GM19397 (cell line): ENCODE results near the gene RBBP6.
"Not testable (repeated sequence)": the region's sequence is repeated elsewhere in the genome, so short reads cannot be mapped to it uniquely, and the experiment has no call there.

Experiments used
- ATAC-seq: cut with Tn5 transposase; IDR thresholded peaks from one replicate; pipeline ENCODE4 v1.9.1; 2021; ENCODE audit warnings: mild to moderate bottlenecking, moderate library complexity; ENCODE audit not compliant: unreplicated experiment

Gene RBBP6, protein sequence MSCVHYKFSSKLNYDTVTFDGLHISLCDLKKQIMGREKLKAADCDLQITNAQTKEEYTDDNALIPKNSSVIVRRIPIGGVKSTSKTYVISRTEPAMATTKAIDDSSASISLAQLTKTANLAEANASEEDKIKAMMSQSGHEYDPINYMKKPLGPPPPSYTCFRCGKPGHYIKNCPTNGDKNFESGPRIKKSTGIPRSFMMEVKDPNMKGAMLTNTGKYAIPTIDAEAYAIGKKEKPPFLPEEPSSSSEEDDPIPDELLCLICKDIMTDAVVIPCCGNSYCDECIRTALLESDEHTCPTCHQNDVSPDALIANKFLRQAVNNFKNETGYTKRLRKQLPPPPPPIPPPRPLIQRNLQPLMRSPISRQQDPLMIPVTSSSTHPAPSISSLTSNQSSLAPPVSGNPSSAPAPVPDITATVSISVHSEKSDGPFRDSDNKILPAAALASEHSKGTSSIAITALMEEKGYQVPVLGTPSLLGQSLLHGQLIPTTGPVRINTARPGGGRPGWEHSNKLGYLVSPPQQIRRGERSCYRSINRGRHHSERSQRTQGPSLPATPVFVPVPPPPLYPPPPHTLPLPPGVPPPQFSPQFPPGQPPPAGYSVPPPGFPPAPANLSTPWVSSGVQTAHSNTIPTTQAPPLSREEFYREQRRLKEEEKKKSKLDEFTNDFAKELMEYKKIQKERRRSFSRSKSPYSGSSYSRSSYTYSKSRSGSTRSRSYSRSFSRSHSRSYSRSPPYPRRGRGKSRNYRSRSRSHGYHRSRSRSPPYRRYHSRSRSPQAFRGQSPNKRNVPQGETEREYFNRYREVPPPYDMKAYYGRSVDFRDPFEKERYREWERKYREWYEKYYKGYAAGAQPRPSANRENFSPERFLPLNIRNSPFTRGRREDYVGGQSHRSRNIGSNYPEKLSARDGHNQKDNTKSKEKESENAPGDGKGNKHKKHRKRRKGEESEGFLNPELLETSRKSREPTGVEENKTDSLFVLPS (N-terminal part only)

DNA sequence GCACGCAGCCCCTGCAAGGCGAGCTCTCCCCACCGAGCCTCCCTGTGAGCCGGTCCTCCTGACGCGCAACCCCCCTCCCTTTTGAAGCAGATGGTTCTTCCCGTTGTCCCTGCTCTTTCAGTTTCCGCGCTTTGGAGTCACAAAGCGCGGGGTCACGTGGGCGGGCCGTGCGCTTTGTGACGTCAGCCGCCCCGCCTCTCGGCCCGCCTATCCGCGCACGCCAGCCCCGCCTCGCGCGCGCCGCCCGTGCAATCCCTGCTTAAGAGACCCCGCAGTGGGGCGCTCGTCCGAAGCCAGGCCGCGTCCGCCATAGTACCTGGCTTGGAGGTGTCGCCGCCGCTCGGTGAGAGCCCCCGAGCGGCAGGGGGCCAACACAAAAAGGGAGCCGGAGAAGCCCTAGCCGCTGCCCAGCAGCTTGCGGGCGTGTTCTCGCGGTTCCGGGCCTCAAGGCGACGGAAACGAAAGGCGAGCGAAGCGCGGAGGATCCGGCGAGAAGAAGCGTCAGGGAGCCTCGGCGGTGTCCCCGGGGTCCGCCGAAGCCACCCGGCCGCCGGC, at the start of gene RBBP6:
TSS of gene RBBP6 (plus strand) at position 272 of the 555 bp plus-strand sequence. CDS start 1,061 bp downstream, outside the sequence.
- peak; percentile 90 for ATAC-seq

- ATAC-seq: no peak
These were observed 48.5 kb upstream of the RBBP6 start for GRCh38 chr16:24490866-24491265.

DNA sequence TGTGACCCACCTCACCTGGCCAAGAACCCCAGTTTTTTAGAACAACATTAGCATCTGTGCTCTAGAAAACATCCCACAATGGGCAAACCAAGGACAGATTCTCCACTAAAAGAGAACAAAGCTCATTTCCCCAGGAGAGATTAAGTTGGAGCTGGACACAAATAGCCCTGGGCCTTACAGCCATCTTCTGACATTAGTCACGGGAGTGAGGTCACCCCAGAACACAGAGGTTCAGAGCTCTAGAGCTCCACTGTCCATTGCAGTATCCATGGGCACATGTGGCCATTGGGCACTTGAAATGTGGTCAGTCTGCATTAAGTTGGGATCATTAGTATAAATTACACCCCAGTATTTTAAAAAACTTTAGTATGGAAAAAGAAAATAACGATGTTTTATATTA, 47.6 kb upstream of the RBBP6 start:
- no peak for ATAC-seq

DNA sequence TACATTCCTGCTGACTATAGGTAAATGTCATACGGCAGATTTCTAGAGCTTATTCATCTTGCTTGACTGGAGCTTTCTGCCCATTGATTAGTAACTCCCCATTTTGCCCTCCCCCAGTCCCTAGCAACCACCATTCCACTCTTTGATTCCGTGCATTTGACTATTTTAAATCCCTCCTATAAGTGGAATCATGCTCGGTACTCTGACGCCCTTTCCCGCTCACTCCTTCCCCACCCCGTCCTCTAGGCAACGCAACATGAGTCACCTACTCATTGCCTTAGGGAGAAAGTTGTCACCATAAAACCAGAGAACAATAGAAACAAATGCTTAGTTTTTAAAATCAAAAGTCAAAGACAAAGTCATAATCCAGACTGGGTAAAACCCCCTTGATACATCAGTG, 45.5 kb upstream of the RBBP6 start:
- ATAC-seq: no peak

DNA sequence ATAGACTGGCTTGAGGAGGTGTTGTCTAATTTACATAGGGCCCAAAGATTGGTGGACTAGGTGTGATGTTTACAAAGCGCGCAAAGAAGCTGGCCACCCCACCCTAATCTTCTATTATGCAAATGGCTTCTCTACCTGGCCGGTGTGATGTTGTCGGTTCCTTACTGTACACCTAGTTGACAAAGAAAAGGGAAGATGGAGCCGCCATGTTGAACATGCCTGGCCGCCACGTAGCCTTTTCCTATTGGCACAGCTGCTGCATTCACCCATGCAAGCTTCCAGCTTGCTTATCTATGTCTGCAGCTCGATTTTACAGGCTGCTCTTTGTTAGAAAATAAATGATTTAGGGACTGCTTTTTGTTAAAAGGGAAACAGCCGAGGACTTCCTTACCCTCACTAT, 44.2 kb upstream of the RBBP6 start:
- not testable (repeated sequence) for ATAC-seq

DNA sequence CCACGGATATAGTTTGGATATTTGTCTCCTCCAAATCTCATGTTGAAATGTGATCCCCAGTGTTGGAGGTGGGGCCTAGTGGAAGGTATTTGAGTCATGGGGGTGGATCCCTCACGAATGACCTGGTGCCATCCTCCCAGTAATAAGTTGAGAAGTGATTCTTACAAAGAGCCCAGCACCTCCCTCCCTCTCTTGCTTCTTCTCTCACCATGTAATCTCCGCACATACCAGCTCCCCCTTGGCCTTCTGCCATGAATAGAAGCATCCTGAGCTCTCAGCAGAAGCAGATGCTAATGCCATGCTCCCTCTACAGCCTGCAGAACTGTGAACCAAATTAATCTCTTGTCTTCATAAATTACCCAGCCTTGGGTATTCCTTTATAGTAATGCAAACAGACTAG, 41.9 kb upstream of the RBBP6 start:
- ATAC-seq: no peak

GRCh38 chr16:24499193-24499814, 40.1 kb upstream of the RBBP6 start:
- no peak for ATAC-seq

GRCh38 chr16:24504472-24505345, 34.7 kb upstream of the RBBP6 start:
- ATAC-seq: no peak

- no peak for ATAC-seq
These were observed 33.4 kb upstream of the RBBP6 start for GRCh38 chr16:24505959-24506358.

DNA sequence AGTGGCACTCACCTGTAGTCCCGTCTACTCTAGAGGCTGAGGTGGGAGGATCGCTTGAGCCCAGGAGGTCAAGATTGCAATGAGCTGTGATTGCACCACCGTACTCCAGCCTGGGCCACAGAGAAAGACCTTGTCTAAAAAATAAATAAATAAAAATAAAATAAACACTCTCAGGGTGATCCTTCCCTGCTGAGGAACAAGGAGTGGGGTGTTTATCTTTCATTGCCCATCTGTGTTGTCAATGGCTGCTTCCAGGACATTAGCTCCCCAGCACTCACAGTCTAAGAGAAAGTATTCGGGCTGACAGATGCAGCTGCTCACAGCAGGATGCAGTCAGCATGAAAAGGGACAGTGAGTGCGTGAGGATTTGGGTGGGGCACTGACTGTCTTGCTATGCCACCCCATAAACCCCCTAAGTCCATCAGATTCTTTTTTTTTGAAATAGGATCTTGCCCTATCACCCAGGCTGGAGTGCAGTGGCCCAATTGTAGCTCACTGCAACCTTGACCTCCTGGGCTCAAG, 31.3 kb upstream of the RBBP6 start:
- ATAC-seq: no peak

DNA sequence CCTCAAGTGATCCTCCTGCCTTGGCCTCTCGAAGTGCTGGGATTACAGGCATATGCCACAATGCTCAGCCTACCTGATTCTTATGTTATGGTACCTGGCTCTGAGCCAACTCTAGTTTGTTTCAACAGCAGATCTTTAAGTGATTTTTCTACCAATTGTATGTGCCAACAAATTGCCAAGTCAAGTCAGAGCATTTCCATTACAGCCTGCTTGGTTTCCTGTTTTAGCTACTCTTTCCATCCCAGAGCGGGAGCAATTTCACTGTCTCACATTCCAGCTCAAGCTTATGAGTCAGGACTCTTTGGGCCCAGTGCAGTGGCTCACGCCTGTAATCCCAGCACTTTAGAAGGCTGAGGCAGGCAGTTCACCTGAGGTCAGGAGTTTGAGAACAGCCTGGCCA, 30.8 kb upstream of the RBBP6 start:
- no peak for ATAC-seq

DNA sequence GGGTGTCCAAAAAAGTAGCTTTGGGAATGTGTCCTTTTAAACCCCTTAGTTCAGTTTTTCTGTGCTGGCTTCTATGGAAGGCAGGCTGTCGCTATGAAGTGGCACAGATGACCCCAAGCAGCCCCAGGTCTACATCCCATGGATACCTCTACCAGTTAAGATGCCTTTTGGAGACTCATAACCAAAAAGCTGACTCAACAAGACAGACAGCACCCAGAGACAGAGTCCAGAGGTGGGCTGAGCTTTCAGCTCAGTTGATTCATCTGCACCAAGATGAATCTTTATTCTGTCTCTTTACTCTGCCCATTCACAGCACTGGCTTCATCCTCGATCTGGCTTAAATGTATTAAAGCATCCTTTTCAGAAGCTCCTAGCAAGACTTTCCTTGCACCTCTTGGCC, 29.8 kb upstream of the RBBP6 start:
- no peak for ATAC-seq

- no peak for ATAC-seq
These were observed 28.2 kb upstream of the RBBP6 start for GRCh38 chr16:24511174-24511573.

DNA sequence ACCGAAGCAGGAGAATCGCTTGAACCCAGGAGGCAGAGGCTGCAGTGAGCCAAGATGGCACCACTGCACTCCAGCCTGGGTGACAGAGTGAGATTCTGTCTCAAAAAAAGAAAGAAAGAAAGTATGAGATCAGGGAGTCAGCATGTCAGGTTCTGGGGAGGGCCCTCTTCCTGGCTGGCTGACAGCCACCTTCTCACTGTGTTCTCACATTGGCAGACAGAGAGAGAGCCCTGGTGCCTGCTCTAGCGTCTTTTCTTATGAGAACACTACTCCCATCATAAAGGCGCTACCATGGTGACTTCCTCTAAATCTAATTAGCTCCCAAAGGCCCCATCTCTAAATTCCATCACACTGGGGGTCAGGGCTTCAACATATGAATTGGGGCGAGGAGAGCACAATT, 27.6 kb upstream of the RBBP6 start:
- no peak for ATAC-seq

GRCh38 chr16:24514096-24514495, 25.3 kb upstream of the RBBP6 start:
- ATAC-seq: no peak

GRCh38 chr16:24515186-24515585, 24.2 kb upstream of the RBBP6 start:
- no peak for ATAC-seq

GRCh38 chr16:24516900-24517669, 22.3 kb upstream of the RBBP6 start:
- ATAC-seq: no peak

DNA sequence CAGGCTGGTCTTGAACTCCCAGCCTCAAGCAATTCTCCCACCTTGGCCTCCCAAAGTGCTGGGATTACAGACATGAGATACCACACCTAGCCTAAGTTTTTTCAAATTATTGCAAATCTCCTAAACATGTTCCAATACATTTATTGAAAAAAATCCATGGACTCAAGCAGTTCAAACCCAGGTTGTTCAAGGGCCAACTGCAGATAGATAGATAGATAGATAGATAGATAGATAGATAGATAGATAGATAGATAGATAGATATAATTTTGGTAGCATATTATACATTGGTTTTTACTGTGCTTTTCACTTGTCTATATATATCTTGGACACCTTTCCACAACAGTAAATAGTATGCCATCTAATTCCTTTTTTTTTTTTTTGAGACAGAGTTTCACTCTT, 20.9 kb upstream of the RBBP6 start:
- ATAC-seq: no peak

DNA sequence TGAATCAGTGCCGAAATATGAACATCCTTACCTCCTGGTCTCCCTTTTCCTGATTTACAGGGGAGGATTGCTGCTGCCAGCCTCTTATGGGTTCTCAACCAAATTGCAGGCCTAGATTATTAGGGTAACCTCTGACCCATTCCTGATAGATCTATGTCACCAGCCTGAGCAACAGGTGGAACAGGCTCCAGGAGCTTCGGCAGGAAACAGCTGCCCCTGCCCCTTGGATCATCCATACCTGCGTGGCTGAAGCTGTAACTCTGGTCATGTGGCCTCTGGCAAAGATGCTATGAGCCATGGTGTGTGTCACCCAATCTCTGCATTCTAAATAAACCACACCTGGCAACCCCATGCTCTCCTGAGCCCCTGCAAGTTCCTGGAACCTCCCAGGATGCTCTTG, 18.4 kb upstream of the RBBP6 start:
- ATAC-seq: no peak
